DMS79 treated with DMSO at 0.1 percent for 48 hours (cell line): Measurements from ENCODE around the gene CUL2.
"Not testable (repeated sequence)": the region's sequence is repeated elsewhere in the genome, so short reads cannot be mapped to it uniquely, and the experiment has no call there.

Experiments used
- DNase-seq: peaks from one replicate; lab custom pipeline; 2025; lab: John Stamatoyannopoulos, UW

CUL2 gene

DNA sequence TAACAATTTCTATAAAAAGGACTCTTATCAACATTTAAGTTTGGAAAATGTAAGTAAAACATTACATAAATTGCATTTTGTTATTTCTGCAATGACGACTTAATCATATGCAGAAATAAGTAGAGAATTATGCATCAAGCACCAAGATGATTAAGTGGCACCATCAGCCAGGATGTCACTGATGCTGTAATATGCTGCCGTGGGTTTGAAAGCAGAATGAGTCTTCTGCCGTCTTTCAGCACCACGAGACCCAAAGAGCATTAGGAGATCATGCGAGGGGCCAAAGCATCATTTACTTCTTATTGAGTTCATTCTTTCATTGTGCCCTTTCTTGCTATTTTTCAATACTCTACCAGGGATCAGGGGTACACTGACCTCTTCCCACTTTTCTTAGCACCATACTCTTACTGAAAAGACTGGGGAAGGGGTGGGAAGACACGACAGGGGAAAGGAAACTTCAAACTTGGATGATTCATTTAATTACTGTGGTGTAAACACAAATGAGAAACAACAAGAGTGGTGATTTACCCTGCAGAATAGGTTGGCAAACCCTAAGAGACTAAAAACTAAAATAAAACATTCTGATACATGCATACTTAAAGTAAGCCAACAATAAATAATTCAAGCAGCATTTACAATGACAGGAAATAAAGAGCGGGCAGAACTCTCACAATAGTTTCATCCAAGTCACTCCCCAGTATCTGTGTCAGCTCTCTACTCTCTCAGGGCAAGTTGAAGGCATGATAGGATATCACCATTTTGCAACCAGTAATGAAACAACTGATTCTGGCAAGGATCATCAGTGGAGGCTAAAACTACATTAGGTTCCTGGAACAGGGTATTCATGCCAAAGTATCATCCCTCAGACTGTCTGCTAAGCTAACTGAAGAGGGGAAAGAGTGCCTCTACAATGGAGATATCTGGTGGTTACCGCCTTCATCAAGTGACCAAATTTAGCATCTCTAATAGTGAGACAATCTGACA is 70.8 kb downstream of the CUL2 start:
- no peak for DNase-seq

DNA sequence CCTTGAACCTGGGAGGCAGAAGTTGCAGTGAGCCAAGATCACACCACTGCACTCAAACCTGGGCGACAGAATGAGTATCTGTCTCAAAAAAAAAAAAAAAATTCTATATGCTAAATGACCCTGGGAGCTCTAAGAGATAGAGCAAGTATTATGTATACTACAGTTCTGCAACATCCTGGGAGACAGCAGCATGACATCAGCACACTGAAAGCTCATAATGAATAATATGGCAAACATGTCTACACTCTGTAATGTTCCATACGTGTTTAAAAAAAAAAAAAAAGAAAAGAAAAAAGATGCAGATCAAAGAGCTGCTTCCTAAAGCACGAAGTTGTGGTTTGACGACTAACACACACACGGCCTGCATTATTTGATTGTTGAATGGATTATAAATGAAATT is 72.5 kb downstream of the CUL2 start:
- DNase-seq = no peak

- no peak for DNase-seq
Measured at GRCh38 chr10:35015843-35016408, 74.2 kb downstream of the CUL2 start.

GRCh38 chr10:35012781-35013180 is 77.4 kb downstream of the CUL2 start:
- no peak for DNase-seq

- no peak for DNase-seq
Measured at GRCh38 chr10:35011771-35012191, 78.4 kb downstream of the CUL2 start.

DNA sequence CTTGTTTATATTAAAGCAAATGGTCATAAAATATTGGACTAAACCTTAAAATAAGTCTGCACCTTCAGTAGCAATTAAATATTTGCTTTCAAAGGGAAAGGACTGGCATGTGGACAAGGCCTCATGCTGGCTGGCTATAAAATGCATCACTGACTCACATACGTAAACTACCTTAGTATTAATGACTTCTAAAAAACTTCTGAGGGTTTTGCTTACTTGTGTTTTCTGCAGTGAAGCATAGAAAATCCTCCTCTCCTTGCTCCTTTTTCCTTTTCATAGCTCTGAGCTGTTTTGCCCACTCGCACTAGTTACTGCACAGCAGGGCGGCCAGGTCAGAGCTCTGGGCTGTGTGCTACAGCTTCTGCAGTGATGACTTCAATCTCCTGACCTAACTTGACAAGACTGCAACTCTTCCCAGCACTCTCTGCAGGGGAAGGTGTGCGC is 82.3 kb downstream of the CUL2 start:
- peak; percentile 28 for DNase-seq

GRCh38 chr10:35006836-35007235 is 83.3 kb downstream of the CUL2 start:
- DNase-seq = no peak

GRCh38 chr10:35005868-35006267 is 84.3 kb downstream of the CUL2 start:
- DNase-seq = no peak

DNA sequence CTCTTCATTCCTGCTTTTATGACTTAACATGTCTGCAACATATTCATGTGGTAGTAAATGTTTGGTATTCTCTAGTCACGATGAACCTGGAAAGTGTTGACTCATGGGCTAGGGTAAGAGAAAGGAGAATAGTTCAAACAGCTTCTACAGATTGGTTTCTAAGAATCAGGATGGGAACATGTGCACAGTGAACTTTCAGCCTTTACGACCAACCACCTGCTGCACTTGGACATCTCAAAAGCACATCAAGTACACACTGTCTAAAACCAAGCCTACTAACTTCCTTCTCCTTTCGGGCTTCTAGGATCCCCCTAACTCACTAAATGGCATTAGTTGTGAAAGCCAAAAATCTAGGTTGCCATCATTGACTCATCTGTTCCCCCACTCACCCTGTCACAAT is 85.5 kb downstream of the CUL2 start:
- DNase-seq = no peak

DNA sequence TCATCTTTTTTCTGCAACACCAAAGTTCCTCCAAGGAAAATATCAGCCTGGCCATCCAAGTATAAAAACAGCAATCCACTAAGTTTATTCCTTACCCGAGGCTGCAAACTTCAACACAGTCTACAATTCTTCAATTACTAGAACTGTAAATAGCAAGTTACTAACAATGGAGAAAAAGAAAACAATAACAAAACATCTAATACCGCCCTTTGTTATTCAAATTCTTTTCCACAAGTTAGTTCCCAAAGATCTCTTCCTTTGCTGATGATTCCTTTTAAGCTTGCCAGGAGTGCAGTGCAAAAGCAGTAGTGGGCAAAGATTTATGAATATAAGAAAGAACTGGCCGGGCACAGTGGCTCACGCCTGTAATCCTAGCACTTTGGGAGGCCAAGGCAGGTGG is 86.2 kb downstream of the CUL2 start:
- DNase-seq = no peak

DNA sequence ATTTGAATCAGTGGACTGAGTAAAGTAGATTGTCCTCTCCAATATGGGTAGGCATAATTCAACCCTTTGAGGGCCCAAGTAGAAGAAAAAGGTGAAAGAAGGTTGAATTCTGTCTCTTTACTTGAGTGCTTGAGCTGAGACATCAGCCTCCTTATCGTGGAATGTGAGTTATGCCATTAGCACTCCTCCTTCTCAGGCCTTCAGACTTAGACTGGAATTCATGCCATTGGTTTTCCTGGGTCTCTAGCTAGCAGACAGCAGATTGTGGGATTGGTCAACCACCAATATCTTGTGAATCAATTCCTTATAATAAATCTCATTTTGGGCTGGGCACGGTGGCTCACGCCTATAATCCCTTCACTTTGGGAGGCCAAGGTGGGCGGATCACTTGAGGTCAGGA is 89.2 kb downstream of the CUL2 start:
- DNase-seq = no peak

- DNase-seq = no peak
Measured at GRCh38 chr10:34999532-34999931, 90.6 kb downstream of the CUL2 start.

DNA sequence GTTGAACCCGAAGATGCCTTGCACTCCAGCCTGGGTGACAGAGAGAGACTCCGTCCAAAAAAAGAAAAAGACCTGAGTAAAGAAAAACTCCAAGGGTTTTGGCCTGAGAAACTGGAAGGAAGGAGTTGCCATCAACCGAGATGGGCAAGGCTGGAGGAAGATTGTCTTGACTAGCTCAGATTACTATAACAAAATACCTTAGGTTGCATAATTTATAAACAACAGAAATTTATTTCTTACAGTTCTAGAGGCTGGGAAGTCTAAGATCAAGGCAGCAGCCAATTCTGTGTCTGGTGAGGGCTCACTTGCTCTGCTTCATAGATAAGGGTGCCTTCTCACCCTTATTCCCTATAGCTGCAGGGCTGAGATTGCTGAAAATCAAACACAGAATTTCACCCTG is 91.2 kb downstream of the CUL2 start:
- no peak for DNase-seq

DNA sequence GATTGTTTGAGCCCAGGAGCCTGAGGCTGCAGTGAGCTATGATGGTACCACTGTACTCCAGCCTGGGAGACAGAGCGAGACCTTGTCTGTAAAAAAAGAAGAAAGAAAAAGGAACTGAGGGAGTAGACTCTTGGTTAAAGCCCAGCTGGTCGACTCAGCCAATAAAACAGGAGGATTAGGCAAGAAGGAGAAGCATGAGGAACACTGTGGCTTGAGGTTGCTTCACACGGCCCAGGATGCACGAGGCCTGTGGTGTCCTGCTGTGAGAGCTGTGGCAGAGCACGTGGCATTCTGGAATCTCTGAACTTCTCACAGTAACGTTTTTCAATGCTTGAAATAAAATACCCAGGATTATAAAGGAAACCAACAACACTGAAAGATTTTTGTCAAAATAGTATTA is 93.3 kb downstream of the CUL2 start:
- no peak for DNase-seq

GRCh38 chr10:34995925-34996324 is 94.2 kb downstream of the CUL2 start:
- DNase-seq = no peak

DNA sequence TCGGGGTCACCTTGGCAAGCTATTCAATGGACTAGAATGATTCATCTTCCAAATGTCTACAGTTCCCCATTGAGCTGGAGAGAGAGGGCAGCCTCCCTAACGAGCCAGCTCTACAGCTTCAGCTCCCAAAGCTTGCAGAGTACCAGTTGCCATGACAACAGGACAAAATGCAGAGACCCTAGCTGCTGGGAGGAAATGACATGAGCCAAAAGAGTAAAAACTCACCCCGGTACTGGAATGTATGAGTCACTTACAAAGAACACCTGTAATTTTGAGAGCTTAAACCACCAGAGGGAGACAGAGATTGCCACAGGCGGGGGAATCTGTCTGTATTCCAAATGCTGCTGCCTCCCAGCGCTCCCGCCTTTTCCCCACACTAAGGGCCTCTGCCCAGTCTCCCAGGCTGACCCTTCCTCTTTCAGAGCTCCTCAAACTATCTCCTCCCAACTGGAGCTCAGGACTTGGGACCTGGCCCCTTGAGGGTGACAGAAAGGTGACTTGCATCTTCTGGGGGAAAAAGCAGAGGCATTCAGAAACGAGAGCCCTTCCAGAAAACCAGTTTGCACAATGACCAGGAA is 95.5 kb downstream of the CUL2 start:
- DNase-seq = peak; percentile 33

DNA sequence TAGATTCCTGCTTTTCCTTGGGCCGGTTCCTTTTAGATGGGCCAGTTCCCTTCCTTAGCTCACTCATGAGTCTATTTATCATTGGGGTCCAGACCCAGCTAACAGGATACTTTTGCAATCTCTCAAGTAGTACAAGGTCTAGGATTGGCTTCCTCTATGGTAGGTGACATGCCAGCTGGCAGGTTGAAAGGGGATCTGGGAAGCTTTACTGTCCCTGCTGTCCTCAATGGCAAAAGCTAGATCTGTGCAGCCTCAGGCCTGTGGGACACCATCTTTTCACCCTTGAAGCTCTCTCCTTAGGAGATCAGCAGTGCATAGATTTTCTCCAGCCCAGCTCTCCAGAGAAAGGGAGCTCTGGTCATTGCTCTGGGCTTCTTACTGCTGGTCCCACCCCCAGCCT is 96.4 kb downstream of the CUL2 start:
- no peak for DNase-seq

DNA sequence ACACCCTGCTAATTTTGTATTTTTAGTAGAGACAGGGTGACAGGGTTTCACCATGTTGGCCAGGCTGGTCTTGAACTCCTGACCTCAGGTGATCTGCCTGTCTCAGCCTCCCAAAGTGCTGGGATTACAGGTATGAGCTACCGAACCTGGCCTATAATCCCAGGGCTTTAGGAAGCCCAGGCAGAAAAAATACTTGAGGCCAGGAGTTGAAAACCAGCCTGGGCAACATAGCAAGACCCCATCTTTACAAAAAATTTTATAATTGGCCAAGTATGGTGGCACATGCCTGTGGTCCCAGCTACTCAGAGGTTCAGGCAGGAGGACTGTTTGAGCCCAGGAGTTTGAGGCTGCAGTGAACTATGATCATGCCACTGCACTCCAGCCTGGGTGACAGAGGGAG is 99.0 kb downstream of the CUL2 start:
- DNase-seq = not testable (repeated sequence)

GRCh38 chr10:34988397-34989067 is 101.6 kb downstream of the CUL2 start:
- no peak for DNase-seq

DNA sequence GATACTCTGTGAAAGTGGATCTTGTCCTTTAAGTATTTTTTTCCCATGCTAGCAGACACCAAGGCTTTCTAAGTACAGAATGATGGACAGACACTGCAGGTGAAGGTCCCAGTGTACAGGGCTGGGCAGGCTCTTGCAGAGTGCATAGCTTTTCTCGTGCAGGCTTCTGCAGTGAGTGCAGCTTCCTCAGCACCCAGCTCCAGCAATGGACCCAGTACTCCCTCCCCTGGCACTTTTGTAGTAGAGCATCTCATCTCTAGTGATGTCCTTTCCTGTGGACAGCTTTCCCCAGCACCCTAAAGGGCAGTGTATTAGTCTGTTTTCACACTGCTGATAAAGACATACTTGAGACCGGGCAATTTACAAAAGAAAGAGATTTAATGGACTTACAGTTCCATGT is 104.3 kb downstream of the CUL2 start:
- DNase-seq = no peak

- no peak for DNase-seq
Measured at GRCh38 chr10:34985146-34985545, 105.0 kb downstream of the CUL2 start.

DNA sequence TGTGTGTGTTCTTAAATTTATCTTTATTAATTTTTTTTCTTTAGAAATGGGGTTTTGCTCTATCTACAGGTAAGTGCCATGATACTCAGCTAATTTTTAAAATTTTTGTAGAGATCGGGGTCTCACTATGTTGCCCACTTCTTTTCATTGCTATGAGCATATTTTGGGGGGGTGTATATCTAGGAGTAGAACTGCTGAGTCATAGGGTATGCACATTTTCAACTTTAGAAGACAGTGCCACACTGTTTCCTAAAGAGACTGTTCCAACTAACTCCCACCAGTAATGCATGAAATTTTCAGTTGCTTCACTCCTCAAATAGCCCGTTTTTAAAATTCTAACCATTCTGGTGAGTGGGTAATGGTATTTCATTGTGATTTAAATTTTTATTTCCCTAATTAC is 108.3 kb downstream of the CUL2 start:
- no peak for DNase-seq

DNA sequence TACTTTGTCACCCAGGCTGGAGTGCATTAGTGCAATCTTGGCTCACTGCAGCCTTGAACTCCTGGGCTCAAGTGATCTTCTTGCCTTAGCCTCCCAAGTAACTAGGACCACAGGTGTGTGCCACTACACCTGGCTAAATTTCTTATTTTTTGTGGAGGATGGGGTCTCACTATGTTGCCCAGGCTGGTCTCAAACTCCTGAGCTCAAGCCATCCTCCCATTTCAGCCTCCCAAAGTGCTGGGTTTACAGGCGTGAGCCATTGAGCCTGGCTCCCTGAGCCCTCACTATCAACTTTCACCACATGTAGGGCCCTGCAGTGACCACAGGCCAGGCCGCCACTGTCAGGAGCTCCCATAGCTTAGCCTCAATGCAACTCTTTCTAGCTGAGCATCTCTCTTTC is 110.2 kb downstream of the CUL2 start:
- no peak for DNase-seq
